Colonic mucosa (tissue), 4 donors: Measurements from ENCODE around the gene DHX58. TPM values are rescaled to one million over a fixed set of nuclear protein-coding genes. Genes with fewer than 3 reads are reported as not detected.
"Not testable (repeated sequence)": the region's sequence is repeated elsewhere in the genome, so short reads cannot be mapped to it uniquely, and the experiment has no call there.

Experiments
- DNase-seq: peaks from one replicate; pipeline ENCODE4 v3.0.0-alpha.2; 2020
- H3K27ac ChIP-seq: fragments of 200-600 bp; one replicate; pipeline ENCODE4 v1.8.0; 2021
- H3K27me3 ChIP-seq: fragments of 200-600 bp; one replicate; pipeline ENCODE4 v1.8.0; 2021
- H3K36me3 ChIP-seq: fragments of 200-600 bp; one replicate; pipeline ENCODE4 v1.8.0; 2021
- H3K4me1 ChIP-seq: fragments of 200-600 bp; one replicate; pipeline ENCODE4 v1.8.0; 2021; ENCODE audit warnings: mild to moderate bottlenecking
- H3K4me3 ChIP-seq: fragments of 200-600 bp; one replicate; pipeline ENCODE4 v1.8.0; 2021
- H3K9ac ChIP-seq, 2 donors: one replicate each; pipeline ENCODE4 v1.7.0; 2013; ENCODE audit warnings: control low read depth in 2 of 2, low read depth in 2 of 2, low read length in 2 of 2
- H3K9me3 ChIP-seq: fragments of 200-600 bp; one replicate; pipeline ENCODE4 v1.8.0; 2021
- intact Hi-C: fragments of 100-400 bp; cut with DNase I; formaldehyde crosslinking; loops from one replicate; pipeline ENCODE4 v1.14.1; 2022
- total RNA-seq, 2 donors: library from RNA; stranded (reverse); fragmentation: NEBNext Ultra II Directional in 1 of 2; extraction: Animal tissue kit (Norgen Biotek cat#: 25700) in 1 of 2; gene quantifications; one replicate each; pipeline ENCODE4 v1.2.1, GENCODE V29; 2021
- TF ChIP-seq, protein P1 (sequence below): fragments of 200-600 bp; IDR thresholded peaks from one replicate; pipeline ENCODE4 v1.8.0; 2022; ENCODE audit warnings: antibody characterized with exemption, mild to moderate bottlenecking
- donor health status: healthy.
- donor health status: DM: no; HTN: no; CAD: no.
- donor health status: DM: no; HTN: no; CAD: no.

Gene DHX58
- total RNA-seq, 2 donors from 2014 or later, result 10.6 to 11.3 TPM

DNA sequence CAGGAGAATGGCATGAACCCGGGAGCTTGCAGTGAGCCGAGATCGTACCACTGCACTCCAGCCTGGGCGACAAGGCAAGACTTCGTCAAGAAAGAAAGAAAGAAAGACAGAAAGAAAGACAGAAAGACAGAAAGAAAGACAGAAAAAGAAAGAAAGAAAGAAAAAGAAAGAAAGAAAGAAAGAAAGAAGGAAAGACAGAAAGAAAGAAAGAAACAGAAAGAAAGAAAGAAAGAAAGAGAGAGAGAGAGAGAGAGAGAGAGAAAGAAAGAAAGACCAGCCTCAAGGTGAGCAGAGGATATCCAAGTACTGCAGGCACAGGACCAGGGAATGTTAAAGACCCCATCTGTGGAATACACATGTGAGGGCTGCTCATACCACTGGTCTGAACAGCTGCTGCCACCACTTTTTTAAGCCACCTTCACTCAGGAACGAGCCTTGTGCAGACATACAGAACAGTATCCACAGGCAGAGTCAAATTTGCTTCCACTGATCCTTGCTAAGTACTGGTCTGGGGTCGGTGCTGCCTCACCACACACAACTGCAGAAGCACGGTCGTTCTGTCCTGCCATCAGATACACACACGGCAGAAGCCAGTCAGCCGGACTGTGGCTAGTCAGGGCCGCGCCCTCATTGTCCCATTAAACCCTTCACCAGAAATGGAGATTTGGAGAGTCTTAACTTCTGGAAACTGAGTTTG lies 34.5 kb upstream of the DHX58 start:
- Histone ChIP-seq H3K4me1 (peaks cover 7% of the 10 kb centered on the region), H3K4me3 (no peak overlapping the region), H3K9me3 (no peaks in the 10 kb centered on the region), H3K36me3 (no peaks in the 10 kb centered on the region), H3K27ac (no peak overlapping the region), H3K27me3 (no peaks in the 10 kb centered on the region), H3K9ac (no peak overlapping the region)
- intact Hi-C loops, result no loop called here
- no peak for DNase-seq
- TF ChIP-seq, protein P1, sequence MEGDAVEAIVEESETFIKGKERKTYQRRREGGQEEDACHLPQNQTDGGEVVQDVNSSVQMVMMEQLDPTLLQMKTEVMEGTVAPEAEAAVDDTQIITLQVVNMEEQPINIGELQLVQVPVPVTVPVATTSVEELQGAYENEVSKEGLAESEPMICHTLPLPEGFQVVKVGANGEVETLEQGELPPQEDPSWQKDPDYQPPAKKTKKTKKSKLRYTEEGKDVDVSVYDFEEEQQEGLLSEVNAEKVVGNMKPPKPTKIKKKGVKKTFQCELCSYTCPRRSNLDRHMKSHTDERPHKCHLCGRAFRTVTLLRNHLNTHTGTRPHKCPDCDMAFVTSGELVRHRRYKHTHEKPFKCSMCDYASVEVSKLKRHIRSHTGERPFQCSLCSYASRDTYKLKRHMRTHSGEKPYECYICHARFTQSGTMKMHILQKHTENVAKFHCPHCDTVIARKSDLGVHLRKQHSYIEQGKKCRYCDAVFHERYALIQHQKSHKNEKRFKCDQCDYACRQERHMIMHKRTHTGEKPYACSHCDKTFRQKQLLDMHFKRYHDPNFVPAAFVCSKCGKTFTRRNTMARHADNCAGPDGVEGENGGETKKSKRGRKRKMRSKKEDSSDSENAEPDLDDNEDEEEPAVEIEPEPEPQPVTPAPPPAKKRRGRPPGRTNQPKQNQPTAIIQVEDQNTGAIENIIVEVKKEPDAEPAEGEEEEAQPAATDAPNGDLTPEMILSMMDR, result no peak

DNA sequence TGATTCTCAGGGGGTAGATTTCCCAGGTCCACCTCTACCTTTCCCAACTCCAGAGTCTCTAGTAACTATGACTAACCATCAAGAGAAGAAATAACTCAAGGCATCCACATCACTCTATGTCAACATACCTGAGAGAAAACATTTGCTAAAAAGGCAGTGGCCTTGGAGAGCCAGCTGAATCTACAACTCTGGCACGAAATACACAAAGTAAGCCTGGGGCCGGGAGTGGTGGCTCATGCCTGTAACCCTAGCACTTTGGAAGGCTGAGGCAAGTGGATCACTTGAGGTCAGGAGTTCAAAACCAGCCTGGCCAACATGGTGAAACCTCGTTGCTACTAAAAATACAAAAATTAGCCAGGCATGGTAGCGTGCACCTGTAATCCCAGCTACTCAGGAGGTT lies 30.6 kb upstream of the DHX58 start:
- H3K4me3 ChIP-seq, DNase-seq, H3K4me1 ChIP-seq, H3K9ac ChIP-seq, H3K9me3 ChIP-seq, H3K36me3 ChIP-seq, intact Hi-C loops, H3K27ac ChIP-seq, H3K27me3 ChIP-seq: not testable (repeated sequence)

DNA sequence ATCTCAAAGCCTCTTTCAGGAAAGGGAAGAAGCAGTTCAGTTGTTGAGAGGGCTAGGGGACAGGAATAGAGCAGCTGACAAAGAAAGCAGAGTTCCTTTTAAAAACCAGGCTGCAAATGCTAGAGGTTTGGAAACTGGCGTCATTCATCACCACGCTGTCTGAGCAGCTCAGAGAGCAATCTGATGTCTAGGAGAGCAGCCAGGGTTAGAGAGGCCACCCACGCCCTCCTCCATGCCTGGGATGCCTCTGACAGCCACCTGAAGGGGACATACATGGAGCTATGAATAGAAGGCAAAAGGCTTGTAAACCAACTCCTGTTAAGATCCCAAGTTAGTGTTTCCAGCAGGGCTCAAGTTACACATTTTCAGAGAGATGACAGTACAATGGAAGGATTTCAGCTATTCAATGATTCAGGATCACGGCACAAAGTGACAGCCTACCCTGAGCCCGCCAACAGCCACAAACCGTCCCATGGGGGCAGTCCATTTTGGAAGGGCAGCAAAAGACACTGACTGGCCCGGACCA lies 29.9 kb upstream of the DHX58 start:
- Histone ChIP-seq H3K4me3 (no peak overlapping the region), H3K27me3 (no peaks in the 10 kb centered on the region), H3K36me3 (peaks cover 4% of the 10 kb centered on the region), H3K9ac (no peak overlapping the region), H3K4me1 (peaks cover 5% of the 10 kb centered on the region), H3K9me3 (no peaks in the 10 kb centered on the region), H3K27ac (no peak overlapping the region)
- no peak for DNase-seq
- intact Hi-C loops, result no loop called here
- TF ChIP-seq, protein P1, result no peak

GRCh38 chr17:42141382-42141781 lies 28.9 kb upstream of the DHX58 start:
- no peak for DNase-seq
- H3K36me3 ChIP-seq, result peaks cover 4% of the 10 kb centered on the region

GRCh38 chr17:42140690-42141089 lies 28.2 kb upstream of the DHX58 start:
- DNase-seq, H3K27ac ChIP-seq, H3K36me3 ChIP-seq, H3K4me3 ChIP-seq, intact Hi-C loops, H3K9ac ChIP-seq, H3K9me3 ChIP-seq, H3K27me3 ChIP-seq: not testable (repeated sequence)
- H3K4me1 ChIP-seq, result peaks cover 15% of the 10 kb centered on the region

More at GRCh38 chr17:42141382-42141781, 28.9 kb upstream of the DHX58 start:
- H3K9ac ChIP-seq, result no peak overlapping the region
- H3K27ac ChIP-seq, result no peak overlapping the region
- peaks cover 15% of the 10 kb centered on the region for H3K4me1 ChIP-seq
- intact Hi-C loops, result no loop called here
- TF ChIP-seq, protein P1, result no peak
- no peak overlapping the region for H3K4me3 ChIP-seq
- H3K27me3 ChIP-seq, result no peaks in the 10 kb centered on the region
- H3K9me3 ChIP-seq, result no peaks in the 10 kb centered on the region

- Histone ChIP-seq H3K4me3 (no peak overlapping the region), H3K4me1 (peaks cover 29% of the 10 kb centered on the region), H3K27ac (peak overlapping the region; percentile 37), H3K27me3 (no peaks in the 10 kb centered on the region), H3K9me3 (no peaks in the 10 kb centered on the region), H3K9ac (no peak overlapping the region), H3K36me3 (peaks cover 4% of the 10 kb centered on the region)
- DNase-seq, result no peak
- intact Hi-C loops, result no loop called here
- TF ChIP-seq, protein P1, result no peak
Observed at GRCh38 chr17:42138749-42139492, 26.4 kb upstream of the DHX58 start.
